ENCODE measurements around the gene HBD. TPM values are rescaled to one million over a fixed set of nuclear protein-coding genes. Genes with fewer than 3 reads are reported as not detected.

Gene HBD
- total RNA-seq = 0.95 TPM in 1 of 2 replicates, not detected in the other
- polyA plus RNA-seq = 2.8 TPM in 1 of 2 replicates, not detected in the other

DNA sequence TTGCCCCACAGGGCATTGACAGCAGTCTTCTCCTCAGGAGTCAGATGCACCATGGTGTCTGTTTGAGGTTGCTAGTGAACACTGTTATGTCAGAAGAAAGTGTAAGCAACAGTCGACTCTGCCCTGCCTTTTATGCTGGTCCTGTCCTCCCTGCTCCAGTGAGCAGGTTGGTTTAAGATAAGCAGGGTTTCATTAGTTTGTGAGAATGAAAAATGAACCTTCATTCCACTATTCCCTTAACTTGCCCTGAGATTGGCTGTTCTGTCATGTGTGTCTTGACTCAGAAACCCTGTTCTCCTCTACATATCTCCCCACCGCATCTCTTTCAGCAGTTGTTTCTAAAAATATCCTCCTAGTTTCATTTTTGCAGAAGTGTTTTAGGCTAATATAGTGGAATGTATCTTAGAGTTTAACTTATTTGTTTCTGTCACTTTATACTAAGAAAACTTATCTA lies at the start of gene HBD:
Gene HBD (minus strand): TSS at position 103 of the 454 bp plus-strand sequence. CDS start 50 bp downstream, at position 53.
- TF ChIP-seq CTCF (IDR thresholded peaks at IDR 0.05; ENCODE audit: low read depth, low read length) = no peak
- Histone ChIP-seq H3K27ac (no peak within 1 kb of the TSS), H3K36me3 (no peaks in the 10 kb centered on the region), H3K4me1 (ENCODE audit: low read depth) (peaks cover 9% of the 10 kb centered on the region), H3K27me3 (no peaks in the 10 kb centered on the region), H3K9me3 (ENCODE audit: low read depth) (no peaks in the 10 kb centered on the region), H3K4me3 (no peak within 1 kb of the TSS)
- DNase-seq (ENCODE audit: low read depth in 1 of 2, low spot score in 1 of 2) = peak; percentile 3

- TF ChIP-seq CTCF (IDR thresholded peaks at IDR 0.05; ENCODE audit: low read depth, low read length) = no peak
- DNase-seq (ENCODE audit: low read depth in 1 of 2, low spot score in 1 of 2) = no peak
- no peak overlapping the region for H3K27ac ChIP-seq
These were observed 49.6 kb upstream of the HBD start for GRCh38 chr11:5283882-5284281.

GRCh38 chr11:5283086-5283485 lies 48.8 kb upstream of the HBD start:
- Histone ChIP-seq H3K27ac (no peak overlapping the region), H3K4me1 (ENCODE audit: low read depth) (no peaks in the 10 kb centered on the region), H3K4me3 (no peak overlapping the region), H3K27me3 (no peaks in the 10 kb centered on the region), H3K36me3 (no peaks in the 10 kb centered on the region), H3K9me3 (ENCODE audit: low read depth) (no peaks in the 10 kb centered on the region)
- no peak for DNase-seq (ENCODE audit: low read depth in 1 of 2, low spot score in 1 of 2)
- TF ChIP-seq CTCF (IDR thresholded peaks at IDR 0.05; ENCODE audit: low read depth, low read length) = no peak

More at GRCh38 chr11:5283882-5284281, 49.6 kb upstream of the HBD start:
- H3K36me3 ChIP-seq = no peaks in the 10 kb centered on the region
- H3K9me3 ChIP-seq (ENCODE audit: low read depth) = no peaks in the 10 kb centered on the region
- no peaks in the 10 kb centered on the region for H3K27me3 ChIP-seq
- no peak overlapping the region for H3K4me3 ChIP-seq
- H3K4me1 ChIP-seq (ENCODE audit: low read depth) = no peaks in the 10 kb centered on the region

DNA sequence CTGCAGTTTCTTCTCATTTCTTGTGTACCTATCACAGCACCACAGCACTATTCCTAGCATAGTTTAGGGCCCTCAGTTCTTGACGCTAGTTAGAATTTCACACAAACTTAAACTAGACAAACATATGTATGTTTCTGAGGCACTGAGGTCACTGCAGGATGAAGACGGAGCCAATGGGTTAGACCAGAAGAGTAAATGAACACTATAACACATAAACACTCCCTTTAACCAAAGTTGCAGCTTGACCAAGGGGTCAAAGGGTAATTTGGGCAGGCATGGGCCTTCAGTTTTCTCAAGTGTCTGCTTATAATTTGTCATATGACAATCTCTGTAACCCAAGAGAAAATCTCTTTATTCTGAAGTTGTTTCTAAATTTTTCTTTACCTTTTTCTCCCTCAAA lies 48.3 kb upstream of the HBD start:
- no peak for DNase-seq (ENCODE audit: low read depth in 1 of 2, low spot score in 1 of 2)
- no peak overlapping the region for H3K4me3 ChIP-seq
- no peaks in the 10 kb centered on the region for H3K27me3 ChIP-seq
- H3K36me3 ChIP-seq = no peaks in the 10 kb centered on the region
- H3K9me3 ChIP-seq (ENCODE audit: low read depth) = no peaks in the 10 kb centered on the region
- no peaks in the 10 kb centered on the region for H3K4me1 ChIP-seq (ENCODE audit: low read depth)
- no peak overlapping the region for H3K27ac ChIP-seq
- TF ChIP-seq CTCF (IDR thresholded peaks at IDR 0.05; ENCODE audit: low read depth, low read length) = no peak

GRCh38 chr11:5281596-5281995 lies 47.3 kb upstream of the HBD start:
- H3K27me3 ChIP-seq = no peaks in the 10 kb centered on the region
- no peaks in the 10 kb centered on the region for H3K9me3 ChIP-seq (ENCODE audit: low read depth)
- no peak overlapping the region for H3K27ac ChIP-seq
- no peaks in the 10 kb centered on the region for H3K4me1 ChIP-seq (ENCODE audit: low read depth)
- no peaks in the 10 kb centered on the region for H3K36me3 ChIP-seq
- DNase-seq (ENCODE audit: low read depth in 1 of 2, low spot score in 1 of 2) = no peak
- no peak for TF ChIP-seq CTCF (IDR thresholded peaks at IDR 0.05; ENCODE audit: low read depth, low read length)
- H3K4me3 ChIP-seq = no peak overlapping the region

All from cardiac muscle cell (in vitro differentiated cells and primary cell).